Endodermal cell (in vitro differentiated cells): ENCODE measurements around the gene HS3ST3B1. TPM values are rescaled to one million over a fixed set of nuclear protein-coding genes. Genes with fewer than 3 reads are reported as not detected.

Experiments
- DNase-seq: peaks from one replicate; pipeline ENCODE4 v3.0.0-alpha.2; 2017
- H3K27ac ChIP-seq: 2 replicates; pipeline ENCODE4 v1.5.1; 2013; ENCODE audit warnings: mild to moderate bottlenecking, low read depth, low read length, moderate library complexity
- H3K27me3 ChIP-seq: 2 replicates; pipeline ENCODE4 v1.6.1; 2013; ENCODE audit warnings: mild to moderate bottlenecking, low read length, moderate library complexity; ENCODE audit not compliant: insufficient read depth, control insufficient read depth, poor library complexity, severe bottlenecking
- H3K36me3 ChIP-seq: 2 replicates; pipeline ENCODE4 v1.7.0; 2013; ENCODE audit warnings: mild to moderate bottlenecking, low read length, moderate library complexity; ENCODE audit not compliant: control insufficient read depth, insufficient read depth
- H3K4me1 ChIP-seq: one replicate; pipeline ENCODE4 v1.7.0; 2013; ENCODE audit warnings: low read length; ENCODE audit not compliant: control insufficient read depth, insufficient read depth
- H3K4me3 ChIP-seq: 2 replicates; pipeline ENCODE4 v1.5.1; 2013; ENCODE audit warnings: mild to moderate bottlenecking, low read length, moderate library complexity
- H3K9ac ChIP-seq: 2 replicates; pipeline ENCODE4 v1.6.1; 2013; ENCODE audit warnings: mild to moderate bottlenecking, low read length, moderate library complexity; ENCODE audit not compliant: poor library complexity, severe bottlenecking; ENCODE audit errors: extremely low read depth
- H3K9me3 ChIP-seq: 2 replicates; pipeline ENCODE4 v1.6.1; 2013; ENCODE audit warnings: mild to moderate bottlenecking, low read length, moderate library complexity; ENCODE audit not compliant: control insufficient read depth
- H3K27ac Mint-ChIP-seq: 2 replicates; pipeline ENCODE4 v1.8.0; 2020; ENCODE audit warnings: mixed read lengths
- H3K27me3 Mint-ChIP-seq: 2 replicates; pipeline ENCODE4 v1.8.0; 2021; ENCODE audit warnings: mild to moderate bottlenecking, mixed read lengths; ENCODE audit not compliant: insufficient read depth
- H3K36me3 Mint-ChIP-seq: 2 replicates; pipeline ENCODE4 v1.8.0; 2020; ENCODE audit warnings: low read depth, mixed read lengths
- H3K4me1 Mint-ChIP-seq: 2 replicates; pipeline ENCODE4 v1.8.0; 2020; ENCODE audit warnings: mixed read lengths
- H3K4me3 Mint-ChIP-seq: 2 replicates; pipeline ENCODE4 v1.8.0; 2020; ENCODE audit warnings: mild to moderate bottlenecking, moderate library complexity, mixed read lengths
- H3K9me3 Mint-ChIP-seq: 2 replicates; pipeline ENCODE4 v1.8.0; 2020; ENCODE audit warnings: mild to moderate bottlenecking, mixed read lengths
- WGBS, 2 experiments: methylation state at CpG; one replicate each; pipeline versions ENCODE4 v1.1.5 to v1.1.7; 2013; ENCODE audit warnings: missing lambda C conversion rate in 2 of 2, mixed read lengths in 1 of 2; ENCODE audit not compliant: insufficient coverage in 1 of 2, insufficient read length in 1 of 2; 5-methylcytosine and 5-hydroxymethylcytosine counted together
- total RNA-seq, 2 donors: library from RNA; stranded (reverse); fragmentation: NEBNext Ultra II Directional in 1 of 2; extraction: Animal tissue kit (Norgen Biotek cat#: 25700) in 1 of 2; gene quantifications; 2 replicates in 1 of 2; 3 replicates in 1 of 2; pipeline ENCODE4 v1.2.1, GENCODE V29; 2021
- TF ChIP-seq, protein P1 (sequence below): fragments of 200-600 bp; sonication (generic); conservative IDR thresholded peaks from 2 replicates; pipeline ENCODE4 v1.5.0; 2021; ENCODE audit warnings: antibody characterized with exemption, mild to moderate bottlenecking

The HS3ST3B1 gene
- total RNA-seq, 2 donors from 2014 or later = 5.6 to 6.9 TPM

DNA sequence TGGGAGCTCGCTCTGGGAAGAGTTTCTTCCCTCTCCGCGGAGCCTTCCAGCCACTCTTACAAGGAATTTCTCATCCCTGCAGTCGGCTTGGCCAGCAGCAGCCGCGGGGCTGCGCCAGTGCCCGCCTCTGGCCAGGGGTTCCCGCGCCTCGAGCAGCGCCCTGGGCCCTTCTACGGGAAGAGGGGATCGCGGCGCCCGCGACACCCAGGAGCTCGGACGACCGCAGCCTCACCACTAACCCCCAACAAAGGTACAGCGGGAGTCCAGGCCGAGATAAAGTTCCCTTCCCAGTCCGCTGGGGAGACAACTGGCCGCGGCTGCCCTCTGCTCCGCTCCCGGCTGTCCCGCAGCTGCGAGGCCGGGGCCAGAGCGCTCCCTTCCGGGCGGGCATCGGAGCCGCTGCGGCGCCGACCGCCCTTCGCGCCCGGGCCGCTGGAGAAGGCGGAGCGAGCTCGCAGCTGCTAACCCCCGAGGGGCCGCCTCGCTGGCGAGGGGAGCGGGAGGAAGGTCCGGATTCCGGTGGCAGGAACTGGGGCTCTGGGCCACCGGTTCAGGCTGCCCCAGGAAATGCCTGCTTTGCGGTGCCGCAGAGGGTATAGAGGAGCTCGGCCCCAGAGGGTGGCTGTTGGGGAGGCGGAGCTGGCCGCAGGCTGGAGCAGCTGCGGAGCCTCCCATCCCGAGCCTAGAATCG is 3.6 kb upstream of the HS3ST3B1 start:
- WGBS, 2 experiments = 0 to 2% methylated on average over 28 to 63 of the region's 63 CpGs
- Histone ChIP-seq H3K4me3 (peak overlapping the region; percentile 74), H3K9ac (no peak overlapping the region), H3K4me1 (no peaks in the 10 kb centered on the region), H3K27me3 (peaks cover 68% of the 10 kb centered on the region), H3K27ac (no peak overlapping the region), H3K36me3 (no peaks in the 10 kb centered on the region), H3K9me3 (no peaks in the 10 kb centered on the region)
- no peaks in the 10 kb centered on the region for H3K9me3 Mint-ChIP-seq
- H3K4me1 Mint-ChIP-seq = peaks cover 31% of the 10 kb centered on the region
- H3K4me3 Mint-ChIP-seq = peak overlapping the region; percentile 65
- DNase-seq = peak; percentile 92
- TF ChIP-seq, protein P1, sequence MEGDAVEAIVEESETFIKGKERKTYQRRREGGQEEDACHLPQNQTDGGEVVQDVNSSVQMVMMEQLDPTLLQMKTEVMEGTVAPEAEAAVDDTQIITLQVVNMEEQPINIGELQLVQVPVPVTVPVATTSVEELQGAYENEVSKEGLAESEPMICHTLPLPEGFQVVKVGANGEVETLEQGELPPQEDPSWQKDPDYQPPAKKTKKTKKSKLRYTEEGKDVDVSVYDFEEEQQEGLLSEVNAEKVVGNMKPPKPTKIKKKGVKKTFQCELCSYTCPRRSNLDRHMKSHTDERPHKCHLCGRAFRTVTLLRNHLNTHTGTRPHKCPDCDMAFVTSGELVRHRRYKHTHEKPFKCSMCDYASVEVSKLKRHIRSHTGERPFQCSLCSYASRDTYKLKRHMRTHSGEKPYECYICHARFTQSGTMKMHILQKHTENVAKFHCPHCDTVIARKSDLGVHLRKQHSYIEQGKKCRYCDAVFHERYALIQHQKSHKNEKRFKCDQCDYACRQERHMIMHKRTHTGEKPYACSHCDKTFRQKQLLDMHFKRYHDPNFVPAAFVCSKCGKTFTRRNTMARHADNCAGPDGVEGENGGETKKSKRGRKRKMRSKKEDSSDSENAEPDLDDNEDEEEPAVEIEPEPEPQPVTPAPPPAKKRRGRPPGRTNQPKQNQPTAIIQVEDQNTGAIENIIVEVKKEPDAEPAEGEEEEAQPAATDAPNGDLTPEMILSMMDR = peak; percentile 79
- no peak overlapping the region for H3K27ac Mint-ChIP-seq
- no peaks in the 10 kb centered on the region for H3K36me3 Mint-ChIP-seq
- peaks cover 84% of the 10 kb centered on the region for H3K27me3 Mint-ChIP-seq

DNA sequence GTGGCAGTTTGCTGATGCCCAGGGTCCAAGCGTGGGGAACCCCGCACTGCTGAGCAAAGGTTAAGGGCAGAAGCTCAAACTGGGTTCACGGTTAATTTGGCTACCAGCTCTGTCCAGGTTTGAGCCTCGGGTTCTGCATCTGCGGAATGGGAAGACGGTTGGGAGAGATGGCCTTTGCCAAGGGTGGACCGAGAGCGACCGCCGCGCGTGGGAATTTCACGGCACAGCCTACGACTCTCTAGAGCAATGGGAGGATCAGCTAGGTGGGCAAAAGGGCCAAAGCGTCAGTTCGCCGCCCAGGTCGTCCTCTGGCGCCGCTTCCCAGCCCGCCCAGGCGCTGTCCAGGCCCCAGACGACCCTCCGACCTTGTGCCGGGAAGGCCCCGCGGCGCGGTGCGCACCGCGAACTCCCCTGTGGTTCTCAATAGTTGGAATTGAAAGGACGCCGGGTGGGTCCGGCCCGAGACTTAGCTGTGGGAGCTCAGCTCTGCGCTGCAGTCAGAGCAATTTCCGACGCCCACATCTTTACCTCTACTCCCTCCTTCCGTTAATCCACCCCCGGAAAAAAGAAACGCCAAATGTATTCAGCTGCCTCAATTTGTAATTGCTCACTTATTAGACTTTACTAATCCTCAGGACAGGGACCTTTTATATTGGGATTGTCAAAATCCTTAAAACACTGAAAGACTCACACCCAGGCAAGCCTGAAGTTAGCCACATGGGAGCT is 2.5 kb upstream of the HS3ST3B1 start:
- Mint-ChIP-seq H3K36me3 (no peaks in the 10 kb centered on the region), H3K27ac (no peak overlapping the region), H3K27me3 (peaks cover 85% of the 10 kb centered on the region), H3K4me3 (peak overlapping the region; percentile 65), H3K4me1 (peaks cover 33% of the 10 kb centered on the region), H3K9me3 (no peaks in the 10 kb centered on the region)
- Histone ChIP-seq H3K9me3 (no peaks in the 10 kb centered on the region), H3K36me3 (no peaks in the 10 kb centered on the region), H3K9ac (no peak overlapping the region), H3K4me3 (peak overlapping the region; percentile 77), H3K27me3 (peaks cover 73% of the 10 kb centered on the region), H3K4me1 (no peaks in the 10 kb centered on the region), H3K27ac (no peak overlapping the region)
- TF ChIP-seq, protein P1 = no peak
- DNase-seq = peak; percentile 73
- 5 to 6% methylated on average over 17 to 42 of the region's 42 CpGs for WGBS, 2 experiments

DNA sequence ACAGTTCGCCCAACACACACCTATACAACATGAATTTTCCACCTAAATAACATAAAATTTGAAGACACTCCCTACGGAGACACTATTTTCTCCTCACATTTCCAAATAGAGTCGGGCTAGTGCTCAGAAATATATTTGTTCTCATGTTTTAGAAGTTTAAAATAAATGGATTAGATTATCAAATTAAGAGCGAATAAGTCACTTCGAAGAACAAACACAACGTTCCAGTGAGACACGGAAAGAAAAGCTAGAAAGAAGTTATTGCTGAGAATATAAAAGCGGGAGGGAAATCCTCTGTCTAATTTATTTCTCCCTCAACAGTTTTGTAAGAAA is 2.0 kb upstream of the HS3ST3B1 start:
- H3K9me3 Mint-ChIP-seq = no peaks in the 10 kb centered on the region
- H3K36me3 Mint-ChIP-seq = no peaks in the 10 kb centered on the region
- H3K9me3 ChIP-seq = no peaks in the 10 kb centered on the region
- no peak for DNase-seq
- no peak overlapping the region for H3K27ac Mint-ChIP-seq
- H3K27me3 ChIP-seq = peaks cover 77% of the 10 kb centered on the region
- no peak overlapping the region for H3K27ac ChIP-seq
- H3K4me3 ChIP-seq = peak overlapping the region; percentile 77
- H3K36me3 ChIP-seq = no peaks in the 10 kb centered on the region
- H3K27me3 Mint-ChIP-seq = peaks cover 85% of the 10 kb centered on the region
- H3K4me3 Mint-ChIP-seq = peak overlapping the region; percentile 65
- 9% methylated on average over 5 to 8 of the region's 8 CpGs for WGBS, 2 experiments
- TF ChIP-seq, protein P1 = no peak
- H3K4me1 ChIP-seq = no peaks in the 10 kb centered on the region
- no peak overlapping the region for H3K9ac ChIP-seq
- peaks cover 37% of the 10 kb centered on the region for H3K4me1 Mint-ChIP-seq
